Stimulated activated CD4-positive, alpha-beta T cell treated with anti-CD3 and anti-CD28 coated beads, Interleukin-2, amount 100 ng/mL, for 48 hours (primary cell): ENCODE measurements around the gene OSBPL3.

ENCODE experiments used
- DNase-seq, 2 donors: peaks; one replicate each; pipeline ENCODE4 v3.0.0-alpha.2; 2020

The OSBPL3 gene

DNA sequence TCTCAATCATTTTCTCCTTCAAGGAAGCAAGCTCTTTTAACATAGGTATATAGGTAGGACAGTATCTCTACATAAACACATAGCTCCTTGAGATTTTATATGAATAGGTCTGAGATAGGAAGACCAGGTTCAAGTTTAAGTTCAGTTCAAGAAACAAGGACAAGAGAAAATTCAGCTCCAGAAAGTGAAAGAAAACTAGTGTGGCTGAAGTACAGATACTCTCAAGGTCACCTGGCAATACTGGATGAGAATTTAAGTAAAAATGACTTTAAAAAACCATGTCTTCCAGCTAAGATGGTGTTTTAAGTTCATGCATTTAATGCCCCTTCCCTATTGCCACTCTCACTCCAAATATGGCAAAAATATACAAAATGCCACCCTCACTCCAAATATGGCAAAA, 91.3 kb downstream of the OSBPL3 start:
- no peak for DNase-seq

DNA sequence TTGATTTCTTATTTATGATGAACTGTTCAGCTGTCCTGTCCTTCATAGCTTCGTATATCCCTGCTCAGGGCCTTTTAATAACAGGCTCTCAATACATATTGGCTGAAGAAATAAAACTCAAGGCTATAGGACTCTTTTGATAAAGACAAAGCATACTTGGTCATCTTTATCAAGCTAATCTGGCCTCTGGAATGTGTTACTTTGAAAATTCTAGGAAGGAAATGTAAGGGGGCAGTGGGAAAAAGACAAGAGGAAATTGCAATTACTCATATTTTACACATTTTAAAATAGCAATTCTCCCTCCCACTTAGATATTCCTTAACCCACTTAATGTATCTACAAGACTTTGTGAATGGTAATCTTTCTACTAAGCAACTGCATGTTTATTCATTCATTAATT, 94.3 kb downstream of the OSBPL3 start:
- no peak for DNase-seq

DNA sequence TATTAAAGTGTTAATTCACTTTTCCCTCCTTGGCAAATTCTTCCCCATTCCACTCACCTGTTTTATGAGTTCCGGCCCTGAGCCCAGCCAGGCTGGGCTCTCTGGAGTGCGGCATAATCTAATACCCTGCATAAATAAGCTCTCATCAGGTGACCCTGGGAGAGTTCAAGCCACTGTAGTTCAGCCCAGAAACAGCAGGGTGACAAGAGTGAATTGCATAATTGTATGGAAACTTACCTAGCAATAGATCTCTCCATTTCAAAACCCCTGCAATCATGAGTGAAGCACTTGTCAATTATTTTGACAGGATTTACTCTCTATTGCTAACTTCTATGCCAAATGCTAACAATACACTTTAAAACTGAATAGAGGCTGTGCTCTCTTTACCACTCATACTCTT, 94.7 kb downstream of the OSBPL3 start:
- no peak for DNase-seq

DNA sequence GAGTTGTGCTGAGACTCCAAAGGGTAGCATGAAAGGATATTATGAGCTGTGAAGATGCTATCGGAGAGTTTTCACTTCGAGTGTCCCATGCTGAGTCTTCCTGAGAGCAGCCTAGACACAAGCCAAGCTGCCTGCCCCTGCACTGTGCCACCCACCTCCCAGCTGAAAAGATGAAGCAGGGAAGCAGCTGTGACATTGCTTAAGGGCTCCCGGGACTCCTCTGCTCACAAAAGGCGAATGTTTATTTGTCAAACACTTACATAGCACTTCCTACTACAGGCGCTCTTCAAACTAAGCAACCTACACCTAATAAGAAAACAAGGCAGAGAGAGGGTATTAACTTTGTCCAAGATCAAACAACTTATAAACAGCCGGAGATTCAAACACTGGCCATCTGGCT, 95.6 kb downstream of the OSBPL3 start:
- no peak for DNase-seq

DNA sequence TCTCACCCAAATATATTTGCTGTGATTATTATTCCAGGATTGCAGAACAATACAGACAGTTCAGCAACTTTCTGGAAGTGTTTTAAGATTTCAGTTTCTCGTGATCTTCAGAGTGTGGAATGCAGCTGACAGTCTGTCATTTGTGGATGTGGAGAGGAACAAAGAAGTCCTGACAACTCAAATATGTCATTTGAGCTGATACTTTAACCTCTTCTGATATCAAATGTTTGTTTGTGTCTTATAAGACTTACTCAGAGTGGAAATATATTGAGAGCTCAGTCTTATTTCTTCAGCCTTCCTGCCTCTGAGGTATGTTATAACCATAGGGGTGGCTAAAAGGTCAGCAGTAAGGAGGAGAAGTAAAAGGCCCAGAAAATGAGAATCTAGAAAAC, 96.4 kb downstream of the OSBPL3 start:
- DNase-seq: no peak

DNA sequence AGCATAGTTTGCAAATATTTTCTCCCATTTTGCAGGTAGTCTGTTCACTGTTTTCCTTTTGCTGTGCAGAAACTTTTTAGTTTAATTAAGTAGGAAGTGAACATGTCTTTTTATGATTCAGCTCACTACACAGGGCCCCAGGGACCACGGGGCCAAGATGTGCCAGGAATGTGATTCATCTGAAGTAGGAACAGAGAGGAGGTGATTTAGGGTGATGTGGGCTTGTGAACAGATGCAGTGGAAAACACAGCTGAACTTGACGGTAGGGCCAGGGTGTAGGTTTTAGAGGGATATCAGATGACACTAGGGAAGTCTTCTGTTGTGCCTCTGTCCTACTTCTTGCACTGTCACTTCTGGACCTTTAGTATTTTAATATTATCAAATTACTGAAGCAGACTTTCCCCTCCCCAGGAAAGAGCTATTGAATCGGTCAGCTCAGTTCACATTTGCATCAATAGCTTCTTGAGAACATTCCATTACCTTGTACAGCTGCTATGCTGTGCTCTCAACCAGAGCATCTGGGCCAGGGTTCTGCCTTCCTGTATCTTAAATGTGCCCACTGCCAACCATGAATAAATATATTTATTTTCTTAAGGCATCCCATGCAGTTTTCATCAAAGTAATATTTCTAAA, 96.9 kb downstream of the OSBPL3 start:
- peak in 1 of 2 donors; percentile 30 for DNase-seq

DNA sequence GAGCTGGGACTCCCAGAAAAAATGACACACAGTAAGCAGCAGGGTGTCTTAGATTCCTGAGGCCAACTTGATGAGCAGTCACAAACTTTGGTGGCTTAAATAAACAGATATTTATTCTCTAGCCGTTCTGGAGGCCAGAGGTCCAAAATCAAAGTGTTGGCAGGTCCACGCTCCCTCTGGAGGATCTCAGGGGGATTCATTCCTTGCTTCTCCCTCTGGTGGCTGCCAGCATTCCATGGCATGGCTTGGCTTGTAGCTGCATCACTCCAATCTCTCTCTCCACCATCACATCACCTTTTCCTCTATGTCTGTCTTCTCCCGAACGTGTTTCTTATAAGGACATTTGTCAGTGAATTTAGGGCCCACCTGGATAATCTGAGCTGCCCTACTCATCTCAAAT, 98.4 kb downstream of the OSBPL3 start:
- DNase-seq: no peak

DNA sequence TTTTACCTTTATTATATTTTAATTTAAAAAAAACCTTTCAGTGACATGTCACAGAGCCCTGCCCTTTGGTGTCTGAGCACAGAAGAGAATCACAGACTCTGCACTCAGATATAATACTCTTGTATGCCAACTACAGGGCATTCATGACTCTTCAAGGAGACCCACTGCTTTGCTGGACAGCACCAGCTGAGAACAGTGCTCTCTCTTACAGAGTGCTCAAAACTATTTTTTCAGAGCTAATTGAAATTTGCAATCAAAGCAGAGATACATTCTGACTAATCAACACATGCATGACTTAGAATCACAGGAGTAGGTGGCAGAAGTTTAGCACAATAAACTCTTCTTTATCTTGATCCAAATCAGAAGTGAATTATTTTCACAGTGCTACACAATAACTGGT, 99.1 kb downstream of the OSBPL3 start:
- DNase-seq: no peak

DNA sequence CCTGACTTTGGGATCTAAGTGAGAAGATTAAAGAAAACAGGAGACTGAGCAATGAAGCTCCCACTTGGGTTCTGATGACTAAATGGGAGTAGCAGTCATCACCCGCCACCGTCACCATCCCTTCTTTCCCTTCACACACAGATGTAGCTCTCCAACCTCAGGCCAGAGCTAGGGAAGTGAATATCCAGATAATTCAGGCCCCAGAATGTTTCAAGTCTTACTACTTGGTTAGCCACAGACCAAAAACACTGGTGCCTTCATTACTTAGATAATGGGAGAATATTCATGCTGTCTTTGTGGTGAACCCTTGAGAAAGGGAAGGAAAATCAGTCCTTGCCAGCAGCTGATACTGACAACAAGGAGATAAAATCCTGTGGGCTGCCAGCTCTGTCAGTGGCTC, 100.7 kb downstream of the OSBPL3 start:
- no peak for DNase-seq

DNA sequence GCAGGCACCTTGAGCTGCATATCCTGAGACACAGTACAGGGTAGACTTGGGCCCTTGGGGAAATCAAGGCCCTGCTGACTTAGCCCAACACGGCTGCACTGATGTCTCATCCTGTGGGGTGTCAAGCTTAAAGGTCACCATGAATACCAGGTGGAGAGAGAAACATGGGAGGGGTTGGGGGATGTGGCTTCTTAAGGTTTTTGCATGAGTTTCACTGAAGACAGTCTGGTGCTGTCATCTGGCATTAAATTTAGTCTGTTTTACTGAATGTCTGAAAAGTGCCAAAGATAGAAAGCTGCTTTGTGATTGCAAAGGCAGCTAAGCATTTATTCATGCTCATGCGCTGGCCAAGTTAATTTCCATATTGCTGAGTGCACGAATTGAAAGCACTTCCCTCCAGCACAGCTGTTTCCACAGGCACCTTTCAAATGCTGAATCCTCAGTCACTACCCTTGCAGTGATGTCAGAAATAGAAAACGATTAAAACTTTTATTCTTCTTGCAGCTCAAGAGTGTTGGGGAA, 102.1 kb downstream of the OSBPL3 start:
- no peak for DNase-seq

DNA sequence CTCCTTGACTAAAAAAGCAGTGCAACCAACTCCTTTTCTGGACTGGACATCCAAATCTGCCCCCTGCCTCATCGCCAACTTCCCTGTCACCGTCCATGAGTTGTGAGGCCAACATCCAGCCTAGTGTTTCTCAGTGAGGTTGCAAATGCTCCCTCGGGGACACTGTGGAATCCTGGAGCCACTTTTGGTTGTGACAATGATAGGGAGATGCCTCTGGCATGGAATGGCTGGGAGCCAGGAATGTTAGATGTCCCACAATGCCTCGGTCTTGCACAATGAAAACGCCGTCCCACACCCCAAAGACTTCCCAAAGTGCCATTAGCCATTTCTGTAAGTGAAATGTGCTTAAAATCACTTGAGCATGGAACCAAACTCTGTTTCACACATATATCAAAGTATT, 105.2 kb downstream of the OSBPL3 start:
- DNase-seq: no peak

DNA sequence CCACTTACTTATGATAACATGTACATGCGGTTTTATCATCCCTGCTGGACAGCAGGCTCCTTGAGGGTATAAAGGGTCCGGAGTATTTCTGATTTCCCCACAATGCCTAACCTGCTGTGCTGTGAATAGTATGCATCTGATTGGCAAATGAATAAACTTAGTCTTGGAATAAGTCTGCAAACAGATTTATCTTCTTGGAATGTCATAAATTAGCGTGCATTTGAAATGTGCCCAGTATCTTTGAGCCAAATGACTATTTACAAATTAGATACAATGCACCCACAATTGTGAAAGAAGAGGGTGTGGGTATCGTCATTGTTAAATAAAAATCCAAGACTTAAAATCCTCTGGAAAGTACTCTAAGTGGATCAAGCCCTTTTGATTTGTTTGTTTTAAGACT, 106.0 kb downstream of the OSBPL3 start:
- no peak for DNase-seq

DNA sequence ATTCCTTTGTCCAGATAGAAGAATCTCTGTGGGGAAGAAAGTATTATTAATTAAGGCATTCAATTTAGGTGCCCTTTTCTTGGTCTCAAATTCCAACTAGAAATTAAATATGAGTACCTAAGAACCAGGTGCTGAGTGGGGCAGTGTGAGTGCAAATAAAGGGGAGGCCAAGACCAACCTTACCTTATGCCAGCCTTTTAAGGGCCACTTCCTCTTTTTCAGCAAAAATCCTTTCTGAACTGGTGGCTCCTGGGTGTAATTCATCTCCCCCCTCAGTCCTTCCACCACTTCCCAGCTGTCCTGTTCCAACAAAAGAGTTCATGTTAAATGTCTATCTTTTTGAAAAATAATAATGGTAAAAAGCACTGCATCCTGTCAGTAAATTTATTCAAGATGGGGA, 108.2 kb downstream of the OSBPL3 start:
- DNase-seq: no peak

DNA sequence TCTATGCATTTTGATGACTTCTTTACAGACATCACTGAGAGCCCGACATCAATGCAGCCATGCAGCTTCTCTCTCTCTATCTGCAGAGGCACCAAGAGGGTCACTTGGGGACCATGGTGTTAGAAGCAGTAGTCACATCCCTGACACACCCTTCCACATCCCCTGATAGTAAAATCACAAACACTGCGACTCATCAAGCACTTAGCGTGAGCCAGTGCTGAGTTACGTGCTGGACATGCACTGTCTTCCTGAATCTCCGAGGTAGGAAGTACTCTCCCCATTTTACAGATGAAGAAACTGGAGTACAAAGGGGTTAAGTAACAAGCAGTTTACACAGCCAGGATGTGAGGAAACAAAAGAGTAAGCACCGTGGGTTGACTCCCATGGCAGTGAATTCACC, 109.2 kb downstream of the OSBPL3 start:
- no peak for DNase-seq

DNA sequence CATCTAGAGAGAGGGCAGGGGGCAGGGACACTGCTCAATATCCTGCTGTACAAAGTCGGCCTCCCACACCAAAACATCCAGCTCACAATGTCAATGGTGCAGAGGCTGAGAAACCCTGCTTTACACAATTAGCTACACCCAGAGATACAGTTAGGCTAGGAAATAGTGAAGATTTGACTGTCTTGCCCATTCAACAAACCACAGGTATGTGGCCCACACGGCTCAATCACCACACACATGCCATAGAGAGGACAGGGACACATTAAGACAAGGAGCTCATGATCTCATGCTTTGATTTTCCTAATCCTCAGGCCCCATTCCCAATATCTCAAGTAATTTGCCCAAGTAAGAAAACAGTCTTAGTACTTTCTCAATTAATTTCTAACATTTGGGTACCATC, 110.4 kb downstream of the OSBPL3 start:
- DNase-seq: no peak

DNA sequence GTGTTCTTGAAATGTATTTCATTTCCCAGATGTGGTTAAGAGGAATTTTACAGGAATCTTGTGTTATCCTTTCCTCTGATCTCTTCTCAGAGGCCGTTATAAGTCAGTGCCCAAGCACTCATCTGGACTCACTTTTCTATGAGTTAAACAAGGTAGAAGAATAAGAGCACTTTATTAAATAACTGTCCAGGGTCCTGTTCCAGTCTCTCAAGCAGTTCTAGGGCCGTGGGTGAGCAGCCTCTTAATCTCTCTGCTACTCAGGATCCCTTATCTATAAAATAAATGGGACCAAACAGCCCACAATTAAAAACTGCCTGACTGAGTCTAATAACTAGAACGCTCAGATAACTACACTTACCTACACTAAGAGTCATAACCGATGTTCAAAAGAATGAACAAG, 111.2 kb downstream of the OSBPL3 start:
- no peak for DNase-seq

DNA sequence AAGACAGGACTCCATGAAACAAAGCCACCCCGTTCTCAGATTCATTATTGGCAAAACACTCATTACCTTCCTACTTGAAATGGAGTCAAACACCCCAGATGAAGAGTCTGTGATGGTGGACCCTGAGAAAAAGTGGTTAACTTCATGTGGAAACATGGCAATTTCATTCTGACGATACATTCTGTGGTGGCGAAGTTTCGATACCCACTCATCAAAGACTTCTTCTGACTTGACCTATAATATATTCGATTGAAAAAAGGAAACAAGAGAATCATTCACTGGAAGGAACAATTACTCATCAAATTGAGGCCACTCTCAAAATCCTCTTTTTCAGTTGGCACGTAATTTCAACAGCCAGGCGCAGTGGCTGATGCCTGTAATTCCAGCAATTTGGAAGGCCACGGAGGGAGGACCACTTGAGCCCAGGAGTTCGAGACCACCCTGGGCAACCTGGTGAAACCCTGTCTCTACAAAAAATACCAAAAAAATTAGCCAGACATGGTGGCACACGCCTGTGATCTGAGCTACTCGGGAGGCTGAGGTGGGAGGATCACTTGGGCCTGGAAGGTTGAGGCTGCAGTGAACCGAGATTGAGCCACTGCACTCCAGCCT, 113.9 kb downstream of the OSBPL3 start:
- DNase-seq: peak; percentile 16 to 40

DNA sequence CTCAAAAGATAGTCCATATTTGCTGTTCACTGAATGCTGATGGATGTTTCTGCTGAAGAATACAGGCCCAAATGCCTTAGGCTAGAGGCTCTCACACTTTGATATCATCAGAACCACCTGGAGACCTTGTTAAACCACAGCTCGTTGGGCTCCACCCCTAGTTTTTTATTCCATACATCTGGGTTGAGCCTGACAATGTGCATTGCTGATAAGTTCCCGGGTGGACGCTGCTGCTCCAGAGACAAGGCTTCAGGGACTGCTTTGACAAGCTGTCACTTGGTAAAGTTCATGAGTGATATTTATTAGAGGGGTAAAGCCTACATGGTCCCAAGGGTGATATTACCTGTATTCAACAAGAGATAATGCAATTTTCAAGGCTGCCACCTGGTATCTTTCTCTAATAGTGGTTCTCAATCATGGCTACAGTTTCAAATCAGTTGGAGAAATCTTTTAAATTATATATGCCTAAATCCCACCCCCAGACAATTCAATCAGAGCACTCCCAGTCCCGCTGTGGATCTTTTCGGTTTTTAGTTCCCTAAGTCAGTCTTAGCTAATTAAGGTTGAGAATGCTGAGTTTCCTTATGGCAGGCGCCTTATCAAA, 115.7 kb downstream of the OSBPL3 start:
- no peak for DNase-seq

DNA sequence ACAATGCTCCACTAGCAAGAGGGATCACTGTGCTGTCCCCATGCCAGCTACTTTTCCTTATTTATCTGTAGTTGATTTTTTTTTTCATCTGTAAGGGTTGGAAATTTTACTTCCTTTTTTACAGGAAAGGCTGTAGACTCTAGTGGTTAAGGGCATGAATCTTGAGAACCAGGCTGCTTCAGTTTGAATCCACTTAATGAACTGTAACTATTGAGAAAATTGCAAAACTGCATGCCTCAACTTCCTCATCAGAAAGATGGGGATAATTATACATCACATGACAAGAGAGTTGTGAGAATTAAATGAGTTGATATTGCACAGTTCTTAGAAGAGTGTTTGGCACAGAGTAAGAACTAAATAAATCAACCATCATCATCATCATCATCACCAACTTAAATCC, 116.4 kb downstream of the OSBPL3 start:
- DNase-seq: no peak

DNA sequence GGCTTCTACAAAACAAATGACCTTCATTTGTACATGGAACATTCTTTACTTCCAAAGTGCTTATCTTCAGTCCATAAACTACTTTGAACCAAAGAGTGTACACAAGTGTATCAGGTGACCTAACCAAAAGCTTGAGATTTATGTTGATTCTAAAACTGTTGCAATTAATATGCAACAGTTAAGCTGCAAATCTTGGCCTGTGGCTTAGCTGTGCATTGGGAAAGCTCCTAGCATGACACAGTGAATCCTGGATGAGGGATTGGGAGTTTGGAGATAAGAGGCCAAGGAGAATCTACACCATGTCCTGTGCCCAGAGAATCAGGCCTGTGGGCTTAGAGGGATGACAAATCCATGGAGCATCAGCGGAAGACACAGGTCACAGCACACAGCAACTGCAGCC, 117.5 kb downstream of the OSBPL3 start:
- DNase-seq: no peak

DNA sequence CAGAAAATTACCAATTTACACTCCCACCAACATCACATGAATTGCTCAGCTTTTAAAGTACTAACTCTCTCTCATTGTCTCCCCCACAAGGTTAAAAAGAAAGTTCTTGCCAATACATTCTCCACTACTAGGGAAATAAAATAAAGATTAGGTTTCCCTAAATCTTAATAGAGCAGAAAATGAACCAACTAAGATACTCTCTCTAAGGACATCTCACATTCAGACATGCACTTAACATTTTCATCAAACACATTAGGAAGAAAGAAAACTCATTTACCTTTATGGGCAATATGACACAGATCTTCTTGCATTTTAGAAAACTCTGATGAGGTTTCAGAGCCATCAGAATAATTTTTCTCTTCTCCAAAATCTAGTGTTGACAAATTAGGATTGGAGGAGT, 118.6 kb downstream of the OSBPL3 start:
- no peak for DNase-seq

DNA sequence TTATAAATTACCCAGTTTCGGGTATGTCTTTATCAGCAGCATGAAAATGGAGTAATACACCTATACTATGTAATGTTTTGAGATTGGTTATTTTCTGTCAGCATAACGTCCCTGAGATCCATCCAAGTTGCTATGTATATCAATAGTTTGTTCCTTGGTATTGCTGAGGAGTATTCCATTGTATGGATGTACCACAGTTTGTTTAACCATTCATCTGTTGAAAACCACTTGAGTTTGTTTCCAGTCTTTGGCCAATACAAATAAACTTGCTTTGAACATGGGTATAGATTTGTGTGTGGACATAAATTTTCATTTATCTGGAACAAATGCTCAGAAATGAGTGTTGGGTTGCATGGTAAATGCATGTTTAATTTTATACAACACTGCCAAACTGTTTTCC, 119.4 kb downstream of the OSBPL3 start:
- DNase-seq: no peak

DNA sequence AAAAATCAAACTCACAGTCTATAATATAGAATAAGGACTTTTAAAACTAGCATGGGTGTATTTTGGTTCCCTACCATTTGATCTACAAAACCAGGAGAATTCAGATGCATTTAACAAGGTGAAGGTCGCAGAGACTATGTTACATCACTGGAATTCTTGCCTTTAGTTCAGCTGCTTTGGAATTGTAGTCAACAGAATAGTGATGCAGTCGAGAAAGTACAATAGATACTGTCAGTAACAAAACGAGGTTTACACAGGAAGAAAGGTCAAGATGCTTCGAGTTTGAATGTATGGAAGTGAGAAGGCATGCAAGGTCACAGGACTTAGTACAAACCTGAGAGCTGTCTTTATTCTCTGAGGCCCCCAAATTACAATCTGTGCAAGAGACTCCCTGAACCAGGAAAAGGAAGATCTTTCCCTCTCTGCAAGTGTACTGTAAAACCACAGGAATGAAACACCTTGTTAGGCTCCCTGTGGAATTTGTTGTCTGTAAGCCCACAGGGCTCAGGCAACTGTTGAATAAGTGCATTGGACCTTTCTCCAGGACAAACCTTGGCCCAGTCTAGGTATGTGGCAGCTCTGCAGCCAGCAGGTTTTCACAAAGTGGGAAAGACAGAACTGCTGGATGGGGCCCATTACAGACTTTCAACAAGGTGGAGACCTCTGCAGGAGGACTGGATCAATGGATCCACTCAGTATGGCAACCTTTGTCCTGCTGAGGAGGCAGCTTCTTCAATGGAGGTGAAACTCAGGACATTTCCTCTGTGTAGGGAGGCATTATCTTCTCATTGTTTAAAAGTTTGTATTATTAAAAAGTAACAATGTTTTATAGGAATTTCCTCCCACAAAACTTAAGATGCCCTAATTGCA, 121.6 kb downstream of the OSBPL3 start:
- no peak for DNase-seq

DNA sequence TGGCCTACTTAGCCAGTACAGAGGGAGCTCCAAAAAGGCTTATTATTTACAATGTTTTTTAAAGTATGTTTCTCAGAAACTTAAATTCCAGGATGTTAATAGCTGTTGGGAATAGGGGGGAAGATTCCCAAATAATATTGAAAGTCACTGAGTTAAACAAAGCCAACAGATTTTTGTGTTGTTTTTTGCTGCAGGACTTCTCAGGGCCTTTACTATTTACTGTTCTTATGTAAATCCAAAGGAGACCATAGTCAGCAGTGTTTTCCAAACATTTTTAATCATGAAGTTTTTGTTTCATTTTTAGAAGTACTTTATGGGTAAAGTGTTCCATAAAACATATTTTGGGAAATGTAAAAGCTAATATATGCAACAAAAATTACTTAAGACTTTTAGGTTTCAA, 122.4 kb downstream of the OSBPL3 start:
- DNase-seq: no peak
